ENCODE data around the gene SNRNP70.
A peak's percentile ranks its signal among the peaks of the same experiment; 100 is the strongest.
"Not testable (repeated sequence)": the region's sequence is repeated elsewhere in the genome, so short reads cannot be mapped to it uniquely, and the experiment has no call there.

SNRNP70 gene
- total RNA-seq = 368 to 431 reads per million in 2 donors

GRCh38 chr19:49085020-49085867 lies at the start of gene SNRNP70:
SNRNP70 (plus strand) TSS chr19:49085451; CDS start chr19:49086415, 964 bp downstream.
- DNase-seq = peak; percentile 98 to 100 (median 99)

GRCh38 chr19:49036815-49037214 lies 48.4 kb upstream of the SNRNP70 start, which contains the start of gene CGB1:
CGB1 (minus strand) TSS chr19:49036895; CDS start chr19:49036711, 184 bp downstream.
- DNase-seq = peak in 1 of 5 experiments; percentile 60

DNA sequence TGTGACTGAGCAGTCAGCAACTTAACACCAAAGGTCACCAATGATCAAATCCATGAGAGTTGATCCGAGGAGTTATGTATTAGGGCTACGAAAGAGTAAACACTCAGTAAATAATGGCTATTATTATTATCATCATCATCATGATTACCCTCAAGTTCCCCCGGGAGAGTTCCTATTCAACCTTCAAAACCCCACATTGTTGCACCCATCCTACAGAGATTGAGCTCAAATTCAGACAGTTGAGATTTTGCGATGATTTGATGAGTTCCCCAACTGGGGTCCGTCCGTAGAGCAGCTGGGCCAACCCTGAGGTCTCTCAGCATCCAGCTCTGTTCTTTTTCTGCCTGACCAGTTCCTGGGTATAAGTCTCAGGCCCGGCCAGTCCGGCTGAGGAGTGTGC lies 47.1 kb upstream of the SNRNP70 start:
- DNase-seq = not testable (repeated sequence)

DNA sequence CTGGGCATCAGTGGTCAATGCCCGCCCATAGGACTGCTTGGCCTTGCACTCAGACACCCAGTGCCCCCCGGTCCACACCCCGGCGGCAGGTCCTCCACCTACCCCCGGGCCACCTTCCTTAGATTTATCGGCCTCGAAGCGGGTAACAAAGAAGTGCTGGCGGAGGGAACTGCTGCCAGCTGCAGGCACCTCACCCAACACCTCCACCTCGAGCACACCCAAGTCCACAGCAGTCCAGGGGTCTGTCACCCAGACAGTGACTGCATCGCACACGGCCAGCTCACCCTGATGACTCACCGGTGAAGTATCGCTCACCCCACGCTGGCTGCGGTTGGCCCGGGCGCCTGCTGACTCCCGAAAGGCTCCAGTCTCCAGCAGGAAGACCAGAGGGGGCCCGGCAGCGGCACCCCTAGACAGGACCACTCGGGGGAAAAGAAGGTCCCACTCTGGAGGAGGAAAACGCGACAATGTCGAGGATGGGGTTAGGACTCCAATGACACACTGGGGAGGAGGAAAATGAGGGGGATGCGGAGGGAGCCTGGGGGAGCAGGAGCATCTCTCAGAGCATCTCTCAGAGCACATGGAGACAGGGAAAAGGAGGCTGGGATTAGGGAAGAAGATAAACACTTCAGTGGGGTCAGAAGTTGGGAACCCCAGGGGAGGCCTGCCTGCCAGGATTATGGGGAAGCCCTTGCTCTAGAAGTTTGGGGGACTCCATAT lies 46.5 kb upstream of the SNRNP70 start:
- not testable (repeated sequence) for DNase-seq

DNA sequence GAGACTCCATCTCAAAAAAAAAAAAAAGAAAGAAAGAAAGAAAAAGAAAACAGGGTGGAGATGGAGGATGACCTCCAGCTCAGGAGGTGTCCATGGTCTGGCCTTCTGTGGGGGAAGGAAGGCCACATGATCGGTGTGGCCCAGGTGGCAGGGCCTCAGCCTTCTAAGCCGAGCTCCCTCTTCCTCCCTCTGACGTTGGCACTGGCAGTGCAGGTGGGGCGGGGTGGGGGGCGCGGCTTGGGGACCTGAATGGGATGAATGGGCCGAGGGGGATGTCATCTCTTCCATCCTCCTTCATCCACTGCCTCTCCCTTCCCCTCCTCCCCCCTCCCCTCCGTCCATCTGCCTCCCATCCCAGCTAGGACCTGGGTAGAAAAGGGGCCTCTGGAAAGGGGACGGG lies 45.5 kb upstream of the SNRNP70 start:
- DNase-seq = not testable (repeated sequence)

GRCh38 chr19:49042177-49042576 lies 43.1 kb upstream of the SNRNP70 start:
- no peak for DNase-seq

- DNase-seq = not testable (repeated sequence)
These were observed 42.6 kb upstream of the SNRNP70 start for GRCh38 chr19:49042666-49043065.

- DNase-seq = not testable (repeated sequence)
These were observed 41.7 kb upstream of the SNRNP70 start, which contains the start of gene CGB5 for GRCh38 chr19:49043548-49043947. CGB5 (plus strand) TSS chr19:49043848; CDS start chr19:49044210, 362 bp downstream.

DNA sequence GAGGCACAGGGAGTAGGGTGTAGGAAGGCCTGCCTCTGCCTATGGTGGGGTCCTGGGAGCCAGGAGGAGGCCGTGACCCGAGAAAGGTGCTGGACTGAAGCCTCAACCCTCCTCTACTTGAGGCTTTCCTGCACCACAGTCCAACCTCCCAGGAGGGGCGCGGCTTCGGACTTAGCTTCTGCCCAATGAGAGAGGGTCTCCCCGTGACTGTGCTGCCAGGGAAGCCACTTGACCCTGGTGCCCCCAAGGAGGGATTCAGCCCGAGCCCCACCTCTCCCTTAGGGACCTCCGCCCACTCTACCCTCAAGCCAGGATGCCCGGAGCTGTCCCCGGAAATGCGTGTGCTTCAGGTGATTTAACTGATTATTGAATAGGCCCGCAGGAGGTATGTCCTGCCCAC lies 36.2 kb upstream of the SNRNP70 start, which contains the start of gene CGB8:
TSS of gene CGB8 (minus strand) at position 101 of the 400 bp plus-strand sequence. CDS start 372 bp downstream, outside the sequence.
- DNase-seq = not testable (repeated sequence)

DNA sequence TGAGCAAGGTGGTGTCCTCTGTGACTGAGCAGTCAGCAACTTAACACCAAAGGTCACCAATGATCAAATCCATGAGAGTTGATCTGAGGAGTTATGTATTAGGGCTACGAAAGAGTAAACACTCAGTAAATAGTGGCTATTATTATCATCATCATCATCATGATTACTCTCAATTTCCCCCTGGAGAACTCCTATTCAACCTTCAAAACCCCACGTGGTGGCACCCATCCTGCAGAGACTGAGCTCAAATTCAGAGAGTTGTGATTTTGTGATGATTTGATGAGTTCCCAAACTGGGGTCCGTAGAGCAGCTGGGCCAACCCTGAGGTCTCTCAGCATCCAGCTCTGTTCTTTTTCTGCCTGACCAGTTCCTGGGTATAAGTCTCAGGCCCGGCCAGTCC lies 35.4 kb upstream of the SNRNP70 start:
- DNase-seq = not testable (repeated sequence)

- DNase-seq = not testable (repeated sequence)
These were observed 34.7 kb upstream of the SNRNP70 start for GRCh38 chr19:49050376-49051033.

DNA sequence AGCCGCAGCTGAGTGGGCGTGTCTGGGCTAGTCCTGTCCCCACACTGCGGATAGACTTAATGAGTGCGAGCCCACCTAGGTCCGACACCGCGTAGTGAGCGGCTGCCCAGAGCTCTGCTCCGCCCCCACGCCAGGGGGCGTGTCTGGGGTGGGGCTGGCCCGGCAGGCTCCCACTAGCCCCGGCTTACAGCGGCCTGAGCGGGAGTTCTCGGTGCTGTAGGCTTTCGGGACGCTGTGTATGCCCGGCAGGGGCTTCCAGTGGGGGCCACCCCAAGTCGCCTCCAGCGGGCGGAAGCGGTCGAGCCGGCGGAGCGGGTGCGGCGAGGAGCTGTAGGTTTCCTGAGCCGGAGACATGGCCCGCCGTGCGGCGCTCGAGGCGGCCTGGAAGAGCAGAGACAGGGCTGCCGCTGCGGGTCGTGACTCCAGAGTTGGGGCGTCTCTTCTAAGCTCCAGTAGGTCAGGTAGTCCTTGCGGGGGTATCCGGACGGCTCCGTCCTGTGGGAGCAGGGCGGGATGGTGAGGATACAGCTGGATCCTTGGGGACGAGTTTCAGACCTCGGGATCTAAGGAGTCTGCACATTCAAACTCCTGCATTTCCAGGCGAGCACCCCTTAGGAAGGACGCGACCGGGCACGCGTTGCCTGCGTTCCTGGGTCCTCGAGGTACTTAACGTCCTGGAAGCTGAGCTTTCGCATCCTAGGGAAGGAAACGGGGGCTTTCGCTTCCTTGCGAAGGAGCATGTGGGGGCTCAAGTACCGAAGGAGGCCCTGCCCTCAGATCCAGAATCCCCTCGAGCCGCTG lies 28.9 kb upstream of the SNRNP70 start:
- peak in 4 of 5 experiments; percentile 26 to 63 (median 38) for DNase-seq

DNA sequence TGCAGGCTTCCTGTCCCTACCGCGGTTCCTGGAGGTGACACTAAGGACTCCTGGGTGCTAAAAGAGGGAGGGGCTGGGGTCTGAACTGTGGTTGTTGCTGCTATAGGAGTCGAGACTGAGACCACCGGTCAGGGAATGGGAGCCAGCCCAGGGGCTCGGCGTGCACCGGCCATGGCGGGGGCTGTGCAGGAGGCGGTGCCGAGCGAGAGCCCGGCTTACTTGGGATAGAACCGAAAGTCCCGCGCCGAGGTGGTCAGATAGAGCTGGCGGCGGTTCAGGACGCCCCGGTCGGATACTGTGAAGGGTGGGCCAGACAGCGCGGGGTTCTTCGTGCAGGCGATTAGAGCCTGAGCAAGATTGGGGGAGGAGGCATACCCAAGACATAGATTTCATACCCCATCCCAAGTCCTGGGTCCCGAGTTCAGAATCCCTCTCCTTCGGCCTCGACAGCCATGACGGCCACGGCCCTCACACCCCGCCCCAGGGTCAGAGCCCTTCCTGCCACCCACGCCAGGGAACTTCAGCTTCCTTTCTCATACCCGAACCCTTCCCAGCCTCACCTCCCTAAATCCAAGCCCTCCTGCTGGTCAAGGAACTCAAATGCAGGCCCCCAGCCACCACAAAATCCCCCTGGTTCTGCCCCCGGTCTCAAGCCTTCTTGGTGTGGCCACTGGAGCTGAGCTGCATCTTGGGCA lies 28.2 kb upstream of the SNRNP70 start:
- DNase-seq = not testable (repeated sequence)

- peak in 3 of 5 experiments; percentile 17 to 37 (median 33) for DNase-seq
These were observed 27.5 kb upstream of the SNRNP70 start, which contains the start of gene CGB7 for GRCh38 chr19:49057636-49058234. CGB7 (minus strand) TSS chr19:49057749; CDS start chr19:49055375, 2,374 bp downstream.

- peak in 1 of 5 experiments; percentile 30 for DNase-seq
These were observed 26.7 kb upstream of the SNRNP70 start for GRCh38 chr19:49058562-49058961.

DNA sequence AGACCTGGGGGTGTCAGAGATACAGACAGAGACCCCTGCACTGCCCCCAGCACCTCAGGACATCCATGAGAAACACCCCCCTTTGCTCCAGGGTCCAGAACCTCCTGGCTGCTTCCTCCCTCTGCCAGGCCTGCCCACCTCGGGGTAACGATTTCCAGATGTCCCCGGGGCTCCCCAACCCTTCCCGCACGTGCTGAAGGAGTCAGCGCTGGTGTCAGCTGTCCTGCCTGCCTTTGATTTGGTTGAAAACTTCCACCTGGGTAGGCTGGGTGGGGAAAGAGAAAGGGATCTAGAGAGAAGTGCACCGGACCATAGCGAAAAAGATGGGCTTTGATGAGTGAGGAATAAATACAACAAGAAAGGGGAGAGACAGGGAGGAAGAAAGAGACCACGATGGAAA lies 26.2 kb upstream of the SNRNP70 start:
- no peak for DNase-seq

DNA sequence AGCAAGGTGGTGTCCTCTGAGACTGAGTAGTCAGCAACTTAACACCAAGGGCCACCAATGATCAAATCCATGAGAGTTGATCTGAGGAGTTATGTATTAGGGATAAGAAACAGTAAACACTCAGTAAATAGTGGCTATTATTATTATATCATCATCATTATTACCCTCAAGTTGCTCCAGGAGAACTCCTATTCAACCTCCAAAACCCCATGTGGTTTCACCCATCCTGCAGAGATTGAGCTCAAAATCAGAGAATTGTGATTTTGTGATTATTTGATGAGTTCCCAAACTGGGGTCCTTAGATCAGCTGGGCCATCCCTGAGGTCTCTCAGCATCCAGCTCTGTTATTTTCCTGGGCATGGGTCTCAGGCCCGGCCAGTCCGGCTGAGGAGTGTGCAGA lies 24.3 kb upstream of the SNRNP70 start:
- DNase-seq = no peak

DNA sequence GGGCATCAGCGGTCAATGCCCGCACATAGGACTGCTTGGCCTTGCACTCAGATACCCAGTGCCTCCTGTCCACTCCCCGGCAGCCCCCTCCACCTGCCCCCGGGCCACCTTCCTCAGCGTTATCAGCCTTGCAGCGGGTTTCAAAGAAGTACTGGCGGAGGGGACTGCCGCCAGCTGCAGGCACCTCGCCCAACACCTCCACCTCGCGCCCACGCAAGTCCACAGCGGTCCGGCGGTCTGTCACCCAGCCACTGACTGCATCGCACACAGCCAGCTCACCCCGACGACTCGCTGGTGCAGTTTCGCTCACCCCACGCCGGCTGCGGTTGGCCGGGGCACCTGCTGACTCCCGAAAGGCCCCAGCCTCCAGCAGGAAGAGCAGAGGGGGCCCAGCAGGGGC lies 23.8 kb upstream of the SNRNP70 start:
- DNase-seq = no peak

GRCh38 chr19:49064029-49064629 lies 21.1 kb upstream of the SNRNP70 start:
- DNase-seq = no peak

All from T-helper 2 cell (primary cell).